Measurements from ENCODE around the gene CACNA1B. TPM values are rescaled to one million over a fixed set of nuclear protein-coding genes. Genes with fewer than 3 reads are reported as not detected.

Gene CACNA1B
- total RNA-seq, 1 donor from 2014 or later: 0.13 TPM

DNA sequence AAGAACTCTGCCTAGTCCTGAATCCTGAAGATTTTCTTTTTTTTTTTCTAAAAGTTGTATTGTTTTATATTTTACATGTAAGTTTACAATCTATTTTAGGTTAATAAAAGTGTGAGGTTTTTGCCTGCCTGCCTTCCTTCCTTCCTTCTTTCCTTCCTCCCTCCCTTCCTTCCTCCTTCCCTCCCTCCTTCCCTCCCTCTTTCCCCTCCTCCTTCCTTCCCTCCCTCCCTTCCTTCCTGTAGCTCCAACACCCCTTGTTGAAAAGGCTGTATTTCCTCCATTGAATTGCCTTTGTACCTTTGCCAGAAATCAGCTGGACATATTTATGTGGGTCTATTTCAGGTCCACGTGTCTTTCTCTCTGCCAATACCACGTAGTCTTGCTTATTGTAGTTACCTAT lies 46.6 kb downstream of the CACNA1B start:
- H3K9me3 Mint-ChIP-seq (ENCODE audit: unreplicated experiment): peaks cover 40% of the 10 kb centered on the region
- no peaks in the 10 kb centered on the region for H3K27me3 Mint-ChIP-seq (ENCODE audit: unreplicated experiment)
- no peak overlapping the region for H3K4me3 Mint-ChIP-seq (ENCODE audit: unreplicated experiment)
- TF ChIP-seq, protein P1, sequence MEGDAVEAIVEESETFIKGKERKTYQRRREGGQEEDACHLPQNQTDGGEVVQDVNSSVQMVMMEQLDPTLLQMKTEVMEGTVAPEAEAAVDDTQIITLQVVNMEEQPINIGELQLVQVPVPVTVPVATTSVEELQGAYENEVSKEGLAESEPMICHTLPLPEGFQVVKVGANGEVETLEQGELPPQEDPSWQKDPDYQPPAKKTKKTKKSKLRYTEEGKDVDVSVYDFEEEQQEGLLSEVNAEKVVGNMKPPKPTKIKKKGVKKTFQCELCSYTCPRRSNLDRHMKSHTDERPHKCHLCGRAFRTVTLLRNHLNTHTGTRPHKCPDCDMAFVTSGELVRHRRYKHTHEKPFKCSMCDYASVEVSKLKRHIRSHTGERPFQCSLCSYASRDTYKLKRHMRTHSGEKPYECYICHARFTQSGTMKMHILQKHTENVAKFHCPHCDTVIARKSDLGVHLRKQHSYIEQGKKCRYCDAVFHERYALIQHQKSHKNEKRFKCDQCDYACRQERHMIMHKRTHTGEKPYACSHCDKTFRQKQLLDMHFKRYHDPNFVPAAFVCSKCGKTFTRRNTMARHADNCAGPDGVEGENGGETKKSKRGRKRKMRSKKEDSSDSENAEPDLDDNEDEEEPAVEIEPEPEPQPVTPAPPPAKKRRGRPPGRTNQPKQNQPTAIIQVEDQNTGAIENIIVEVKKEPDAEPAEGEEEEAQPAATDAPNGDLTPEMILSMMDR (IDR thresholded peaks at IDR 0.05): no peak
- peaks cover 2% of the 10 kb centered on the region for H3K36me3 Mint-ChIP-seq (ENCODE audit: unreplicated experiment)
- DNase-seq (ENCODE audit: extremely low spot score, unreplicated experiment): no peak
- H3K4me1 Mint-ChIP-seq (ENCODE audit: unreplicated experiment): no peaks in the 10 kb centered on the region
- no peak overlapping the region for H3K27ac Mint-ChIP-seq (ENCODE audit: unreplicated experiment)

DNA sequence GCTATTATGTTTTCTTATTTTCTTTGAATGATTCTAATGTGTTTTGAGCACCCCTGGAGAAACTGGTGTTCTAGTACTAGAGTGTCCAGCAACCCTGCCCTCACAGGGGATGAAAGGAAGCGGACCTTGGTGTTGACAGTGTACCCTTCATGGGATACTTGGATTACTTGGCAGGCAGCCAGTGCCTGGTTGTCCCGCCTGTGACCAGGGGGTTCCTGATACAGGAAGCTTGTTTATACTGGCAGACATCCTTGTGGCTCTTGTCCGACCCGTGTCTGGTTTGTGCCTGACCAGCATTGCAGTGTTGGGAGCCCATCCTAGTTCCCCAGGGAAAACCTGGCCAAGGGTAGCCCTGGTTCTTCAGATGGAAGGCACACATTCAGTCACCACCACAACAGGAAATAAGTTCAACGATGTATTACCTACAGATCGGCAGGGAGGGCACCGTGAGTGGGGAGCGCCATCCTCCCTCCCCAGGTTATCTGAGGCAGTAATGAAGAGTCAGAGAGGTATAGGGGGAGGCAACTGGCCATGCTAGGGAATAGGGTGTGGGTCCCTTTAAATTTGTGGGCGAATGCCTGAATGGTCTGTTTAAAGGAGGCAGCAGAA lies 47.3 kb downstream of the CACNA1B start:
- Mint-ChIP-seq H3K27ac (ENCODE audit: unreplicated experiment) (no peak overlapping the region), H3K27me3 (ENCODE audit: unreplicated experiment) (no peaks in the 10 kb centered on the region), H3K36me3 (ENCODE audit: unreplicated experiment) (peaks cover 2% of the 10 kb centered on the region), H3K4me3 (ENCODE audit: unreplicated experiment) (no peak overlapping the region), H3K4me1 (ENCODE audit: unreplicated experiment) (no peaks in the 10 kb centered on the region), H3K9me3 (ENCODE audit: unreplicated experiment) (peaks cover 35% of the 10 kb centered on the region)
- TF ChIP-seq, protein P1 (IDR thresholded peaks at IDR 0.05): no peak
- DNase-seq (ENCODE audit: extremely low spot score, unreplicated experiment): peak; percentile 70

DNA sequence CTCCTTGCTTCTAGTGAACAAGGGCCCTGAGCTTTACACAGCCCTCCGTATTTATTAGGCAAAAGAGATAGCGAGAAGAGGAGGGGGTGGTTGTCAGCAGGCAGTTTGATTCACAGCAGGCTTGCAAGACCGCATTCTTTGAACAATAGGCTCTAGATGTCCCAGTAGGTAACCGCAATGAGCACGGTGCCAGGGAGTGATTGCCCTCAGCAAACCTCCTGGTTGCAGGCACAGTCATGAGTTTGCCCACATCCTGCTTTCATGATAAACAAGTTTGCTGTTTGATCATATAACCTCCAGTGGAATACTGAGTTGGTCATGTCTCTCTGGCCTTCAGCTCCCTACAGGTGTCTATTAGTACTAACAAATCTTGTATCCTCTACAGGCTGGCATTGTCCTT lies 66.1 kb downstream of the CACNA1B start:
- no peak for DNase-seq (ENCODE audit: extremely low spot score, unreplicated experiment)
- no peak overlapping the region for H3K27ac Mint-ChIP-seq (ENCODE audit: unreplicated experiment)

DNA sequence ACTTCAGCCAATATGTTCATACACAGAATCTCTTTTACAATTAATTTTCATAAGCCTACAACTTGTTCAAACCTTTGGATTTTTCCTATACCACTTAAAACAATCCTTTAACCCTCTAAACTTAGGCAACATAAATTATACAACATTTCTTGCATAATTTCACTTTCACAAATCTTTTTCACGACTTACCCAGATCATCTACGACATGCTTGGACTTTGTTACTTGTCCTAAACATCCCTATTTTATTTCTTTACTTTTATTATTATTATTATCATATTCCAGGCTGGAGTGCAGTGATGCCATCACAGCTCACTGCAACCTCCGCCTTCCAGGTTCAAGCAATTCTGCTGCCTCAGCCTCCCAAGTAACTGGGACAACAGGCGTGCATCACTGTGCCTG lies 68.0 kb downstream of the CACNA1B start:
- Mint-ChIP-seq H3K9me3 (ENCODE audit: unreplicated experiment) (peaks cover 34% of the 10 kb centered on the region), H3K36me3 (ENCODE audit: unreplicated experiment) (peaks cover 1% of the 10 kb centered on the region), H3K4me1 (ENCODE audit: unreplicated experiment) (no peaks in the 10 kb centered on the region), H3K4me3 (ENCODE audit: unreplicated experiment) (no peak overlapping the region), H3K27me3 (ENCODE audit: unreplicated experiment) (no peaks in the 10 kb centered on the region), H3K27ac (ENCODE audit: unreplicated experiment) (no peak overlapping the region)
- no peak for DNase-seq (ENCODE audit: extremely low spot score, unreplicated experiment)
- TF ChIP-seq, protein P1 (IDR thresholded peaks at IDR 0.05): no peak

More for the DNA sequence above, 66.1 kb downstream of the CACNA1B start:
- no peak overlapping the region for H3K4me3 Mint-ChIP-seq (ENCODE audit: unreplicated experiment)
- no peaks in the 10 kb centered on the region for H3K4me1 Mint-ChIP-seq (ENCODE audit: unreplicated experiment)
- no peaks in the 10 kb centered on the region for H3K27me3 Mint-ChIP-seq (ENCODE audit: unreplicated experiment)
- peaks cover 1% of the 10 kb centered on the region for H3K36me3 Mint-ChIP-seq (ENCODE audit: unreplicated experiment)
- peaks cover 44% of the 10 kb centered on the region for H3K9me3 Mint-ChIP-seq (ENCODE audit: unreplicated experiment)
- TF ChIP-seq, protein P1 (IDR thresholded peaks at IDR 0.05): no peak

DNA sequence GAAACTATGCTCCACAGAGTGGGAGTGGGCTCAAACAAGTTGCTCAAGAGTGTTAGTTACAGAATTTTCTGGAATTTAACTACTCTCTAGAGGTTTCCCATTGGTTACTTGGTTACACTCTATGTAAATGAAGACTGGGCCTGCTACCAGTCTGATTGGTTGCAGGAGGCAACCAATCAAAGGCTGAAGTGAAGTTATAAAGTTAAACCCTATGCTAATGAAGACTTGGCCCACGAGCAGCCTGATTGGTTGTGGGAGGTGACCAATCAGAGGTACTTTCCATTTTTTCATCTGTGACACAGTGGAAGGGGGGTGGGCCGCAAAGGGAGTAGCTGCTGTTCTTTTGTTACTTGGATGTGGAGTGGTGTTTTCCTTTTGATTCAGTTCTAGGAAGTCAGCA lies 69.4 kb downstream of the CACNA1B start:
- no peaks in the 10 kb centered on the region for H3K27me3 Mint-ChIP-seq (ENCODE audit: unreplicated experiment)
- H3K4me1 Mint-ChIP-seq (ENCODE audit: unreplicated experiment): no peaks in the 10 kb centered on the region
- H3K36me3 Mint-ChIP-seq (ENCODE audit: unreplicated experiment): peaks cover 1% of the 10 kb centered on the region
- H3K9me3 Mint-ChIP-seq (ENCODE audit: unreplicated experiment): peaks cover 27% of the 10 kb centered on the region
- no peak overlapping the region for H3K27ac Mint-ChIP-seq (ENCODE audit: unreplicated experiment)
- TF ChIP-seq, protein P1 (IDR thresholded peaks at IDR 0.05): no peak
- DNase-seq (ENCODE audit: extremely low spot score, unreplicated experiment): no peak
- H3K4me3 Mint-ChIP-seq (ENCODE audit: unreplicated experiment): no peak overlapping the region

Measured in osteocyte (in vitro differentiated cells).